Measurements from ENCODE around the gene SEC16B.

The SEC16B gene

GRCh38 chr1:178011465-178011828 is 41.6 kb upstream of the SEC16B start:
- H3K4me3 ChIP-seq (ENCODE audit: low read depth, low read length): no peak overlapping the region
- H3K36me3 ChIP-seq (replicated peaks): no peaks in the 10 kb centered on the region
- peak; percentile 69 for DNase-seq
- in situ Hi-C loops (cut with HindIII; ENCODE audit: low pct_ligation_motif_present, low sequenced_read_pairs): no loop called here
- no peak overlapping the region for H3K27ac ChIP-seq
- no peaks in the 10 kb centered on the region for H3K27me3 ChIP-seq (replicated peaks)
- no peak for TF ChIP-seq CTCF (IDR thresholded peaks at IDR 0.05; ENCODE audit: low read depth, low read length, missing control alignments)

- no peak overlapping the region for H3K4me3 ChIP-seq (ENCODE audit: low read depth, low read length)
- H3K36me3 ChIP-seq (replicated peaks): no peaks in the 10 kb centered on the region
- no peak for TF ChIP-seq CTCF (IDR thresholded peaks at IDR 0.05; ENCODE audit: low read depth, low read length, missing control alignments)
- in situ Hi-C loops (cut with HindIII; ENCODE audit: low pct_ligation_motif_present, low sequenced_read_pairs): no loop called here
- no peak overlapping the region for H3K27ac ChIP-seq
- no peaks in the 10 kb centered on the region for H3K27me3 ChIP-seq (replicated peaks)
- DNase-seq: no peak
These were observed 41.0 kb upstream of the SEC16B start for GRCh38 chr1:178010674-178011464.

GRCh38 chr1:178006043-178006442 is 36.2 kb upstream of the SEC16B start:
- Histone ChIP-seq H3K27ac (no peak overlapping the region), H3K27me3 (replicated peaks) (no peaks in the 10 kb centered on the region), H3K4me3 (ENCODE audit: low read depth, low read length) (no peak overlapping the region), H3K36me3 (replicated peaks) (no peaks in the 10 kb centered on the region)
- TF ChIP-seq CTCF (IDR thresholded peaks at IDR 0.05; ENCODE audit: low read depth, low read length, missing control alignments): no peak
- no peak for DNase-seq
- in situ Hi-C loops (cut with HindIII; ENCODE audit: low pct_ligation_motif_present, low sequenced_read_pairs): no loop called here

DNA sequence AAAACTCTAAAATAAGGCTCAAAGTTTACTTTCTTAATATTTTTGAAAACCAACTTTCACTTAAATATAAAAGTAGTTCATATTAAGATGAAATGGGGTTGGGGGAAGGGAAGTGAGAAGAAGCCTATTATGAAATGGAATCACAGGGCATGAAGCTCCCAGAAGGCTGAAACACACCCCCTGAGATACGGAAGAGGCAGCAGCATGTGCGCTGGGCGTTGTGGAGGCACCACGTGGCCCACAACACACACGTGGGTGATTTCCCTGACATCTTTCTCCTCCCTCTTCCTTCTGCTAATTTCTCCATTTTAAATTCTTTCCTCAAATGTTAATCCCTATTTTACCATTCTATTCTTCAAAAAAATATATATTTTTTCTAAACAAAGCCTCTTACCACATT is 35.6 kb upstream of the SEC16B start:
- no peaks in the 10 kb centered on the region for H3K36me3 ChIP-seq (replicated peaks)
- H3K27ac ChIP-seq: no peak overlapping the region
- no peak for DNase-seq
- TF ChIP-seq CTCF (IDR thresholded peaks at IDR 0.05; ENCODE audit: low read depth, low read length, missing control alignments): no peak
- in situ Hi-C loops (cut with HindIII; ENCODE audit: low pct_ligation_motif_present, low sequenced_read_pairs): no loop called here
- no peaks in the 10 kb centered on the region for H3K27me3 ChIP-seq (replicated peaks)
- no peak overlapping the region for H3K4me3 ChIP-seq (ENCODE audit: low read depth, low read length)

DNA sequence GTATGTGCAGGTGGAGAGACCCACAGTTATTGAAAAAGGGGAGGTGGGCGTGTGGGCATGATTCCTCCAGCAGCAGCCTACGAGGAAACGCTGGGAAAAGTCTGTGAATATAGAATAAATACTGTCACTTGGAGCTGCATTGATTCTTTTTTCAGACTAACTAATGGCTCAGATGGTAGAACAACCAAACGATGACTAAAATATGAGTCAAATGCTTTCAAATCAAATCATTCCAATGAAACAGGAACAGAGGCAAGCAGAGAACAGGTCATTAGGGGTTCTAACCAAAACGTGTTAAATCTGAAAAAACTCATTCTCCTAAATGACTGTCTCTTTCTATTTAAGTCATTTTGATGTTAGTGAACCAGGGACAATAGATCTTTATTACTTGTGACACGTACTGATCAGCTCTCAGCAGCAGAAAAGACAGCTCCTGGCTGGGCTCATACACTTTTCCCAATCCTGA is 35.1 kb upstream of the SEC16B start:
- in situ Hi-C loops (cut with HindIII; ENCODE audit: low pct_ligation_motif_present, low sequenced_read_pairs): no loop called here
- no peak for TF ChIP-seq CTCF (IDR thresholded peaks at IDR 0.05; ENCODE audit: low read depth, low read length, missing control alignments)
- Histone ChIP-seq H3K4me3 (ENCODE audit: low read depth, low read length) (no peak overlapping the region), H3K36me3 (replicated peaks) (no peaks in the 10 kb centered on the region), H3K27me3 (replicated peaks) (no peaks in the 10 kb centered on the region), H3K27ac (no peak overlapping the region)
- DNase-seq: no peak

All from brain microvascular endothelial cell (primary cell).